Stimulated activated naive CD8-positive, alpha-beta T cell treated with anti-CD3 and anti-CD28 coated beads, Interleukin-15, Interleukin-2, amounts not matched to agents 100 ng/mL and 50 ng/mL, for 24 hours (primary cell): ENCODE data around the gene FAM222B.
"Not testable (repeated sequence)": the region's sequence is repeated elsewhere in the genome, so short reads cannot be mapped to it uniquely, and the experiment has no call there.

ENCODE experiments used
- H3K27ac Mint-ChIP-seq: one replicate; pipeline ENCODE4 v1.8.0; 2021; ENCODE audit warnings: mild to moderate bottlenecking, mixed read lengths
- H3K27me3 Mint-ChIP-seq: one replicate; pipeline ENCODE4 v1.8.0; 2021; ENCODE audit warnings: mixed read lengths
- H3K36me3 Mint-ChIP-seq: one replicate; pipeline ENCODE4 v1.8.0; 2021; ENCODE audit warnings: low read depth, mixed read lengths
- H3K4me1 Mint-ChIP-seq: one replicate; pipeline ENCODE4 v1.8.0; 2021; ENCODE audit warnings: low read depth, mixed read lengths
- H3K4me3 Mint-ChIP-seq: one replicate; pipeline ENCODE4 v1.8.0; 2021; ENCODE audit warnings: mild to moderate bottlenecking, mixed read lengths
- H3K9me3 Mint-ChIP-seq: one replicate; pipeline ENCODE4 v1.8.0; 2021; ENCODE audit warnings: mixed read lengths

Gene FAM222B

DNA sequence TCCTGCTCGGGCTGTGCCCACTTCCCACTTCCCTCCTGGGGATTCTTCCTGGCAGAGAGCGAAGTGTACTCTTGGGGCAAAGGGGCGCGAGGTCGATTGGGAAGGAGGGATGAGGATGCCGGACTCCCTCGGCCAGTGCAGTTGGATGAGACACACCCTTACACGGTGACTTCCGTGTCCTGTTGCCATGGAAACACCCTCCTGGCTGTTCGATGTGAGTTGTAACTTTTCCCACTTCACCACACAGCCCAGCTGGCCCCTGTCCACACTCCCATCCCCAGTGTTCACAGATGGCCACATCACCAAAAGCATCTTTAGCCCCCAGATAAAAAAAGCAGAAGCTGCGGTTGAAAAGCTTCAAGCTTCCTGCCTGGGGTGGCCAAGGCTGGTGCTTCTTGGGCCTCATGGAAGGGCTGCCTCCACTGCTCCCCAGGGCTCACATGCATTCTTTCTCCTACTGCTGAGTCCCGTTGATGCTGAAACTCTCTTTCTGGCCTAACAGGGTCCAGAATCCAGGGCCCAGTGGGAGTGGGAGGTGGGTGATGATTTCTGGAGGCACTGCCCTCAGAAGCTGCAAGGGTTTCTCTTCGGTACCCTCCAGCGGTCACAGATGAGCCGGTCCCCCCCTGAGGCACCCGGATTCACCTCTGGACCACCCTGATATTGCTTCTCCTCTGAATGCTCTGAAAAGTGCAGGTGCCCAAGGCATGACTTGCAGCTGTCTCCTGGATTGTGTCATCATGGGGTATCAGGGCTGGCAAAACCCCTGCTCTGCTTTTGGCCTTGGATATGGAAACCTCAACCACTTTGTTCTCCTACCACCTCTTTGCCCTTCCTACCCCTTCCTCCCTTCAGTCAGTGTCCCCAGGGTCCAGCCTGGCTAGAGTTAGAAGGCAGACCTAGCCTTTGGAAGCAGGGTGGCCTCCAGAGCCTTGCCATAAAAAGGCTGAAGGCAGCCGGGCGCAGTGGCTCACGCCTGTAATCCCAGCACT lies 100.9 kb downstream of the FAM222B start:
- Mint-ChIP-seq H3K36me3 (peaks cover 39% of the 10 kb centered on the region), H3K27ac (peak overlapping the region; percentile 36), H3K9me3 (no peaks in the 10 kb centered on the region), H3K27me3 (no peaks in the 10 kb centered on the region), H3K4me1 (peaks cover 50% of the 10 kb centered on the region), H3K4me3 (no peak overlapping the region)

- Mint-ChIP-seq H3K27ac (peak overlapping the region; percentile 36), H3K27me3 (no peaks in the 10 kb centered on the region), H3K4me3 (peak overlapping the region; percentile 7), H3K9me3 (no peaks in the 10 kb centered on the region), H3K4me1 (peaks cover 46% of the 10 kb centered on the region), H3K36me3 (peaks cover 30% of the 10 kb centered on the region)
Observed at GRCh38 chr17:28740406-28741357, 101.9 kb downstream of the FAM222B start.

- peaks cover 18% of the 10 kb centered on the region for H3K36me3 Mint-ChIP-seq
Observed at GRCh38 chr17:28738680-28739384, 103.8 kb downstream of the FAM222B start.

GRCh38 chr17:28737770-28738679 lies 104.6 kb downstream of the FAM222B start:
- H3K27ac Mint-ChIP-seq = peak overlapping the region; percentile 86
- no peaks in the 10 kb centered on the region for H3K27me3 Mint-ChIP-seq
- peak overlapping the region; percentile 67 for H3K4me3 Mint-ChIP-seq
- H3K4me1 Mint-ChIP-seq = peaks cover 48% of the 10 kb centered on the region
- peaks cover 18% of the 10 kb centered on the region for H3K36me3 Mint-ChIP-seq
- H3K9me3 Mint-ChIP-seq = no peaks in the 10 kb centered on the region

More at GRCh38 chr17:28738680-28739384, 103.8 kb downstream of the FAM222B start:
- H3K4me1 Mint-ChIP-seq = peaks cover 47% of the 10 kb centered on the region
- no peaks in the 10 kb centered on the region for H3K9me3 Mint-ChIP-seq
- peak overlapping the region; percentile 67 for H3K4me3 Mint-ChIP-seq
- H3K27me3 Mint-ChIP-seq = no peaks in the 10 kb centered on the region
- peak overlapping the region; percentile 93 for H3K27ac Mint-ChIP-seq

GRCh38 chr17:28737316-28737715 lies 105.3 kb downstream of the FAM222B start:
- Mint-ChIP-seq H3K36me3 (peaks cover 19% of the 10 kb centered on the region), H3K27me3 (no peaks in the 10 kb centered on the region), H3K4me1 (peaks cover 47% of the 10 kb centered on the region), H3K9me3 (no peaks in the 10 kb centered on the region), H3K4me3 (no peak overlapping the region), H3K27ac (no peak overlapping the region)

DNA sequence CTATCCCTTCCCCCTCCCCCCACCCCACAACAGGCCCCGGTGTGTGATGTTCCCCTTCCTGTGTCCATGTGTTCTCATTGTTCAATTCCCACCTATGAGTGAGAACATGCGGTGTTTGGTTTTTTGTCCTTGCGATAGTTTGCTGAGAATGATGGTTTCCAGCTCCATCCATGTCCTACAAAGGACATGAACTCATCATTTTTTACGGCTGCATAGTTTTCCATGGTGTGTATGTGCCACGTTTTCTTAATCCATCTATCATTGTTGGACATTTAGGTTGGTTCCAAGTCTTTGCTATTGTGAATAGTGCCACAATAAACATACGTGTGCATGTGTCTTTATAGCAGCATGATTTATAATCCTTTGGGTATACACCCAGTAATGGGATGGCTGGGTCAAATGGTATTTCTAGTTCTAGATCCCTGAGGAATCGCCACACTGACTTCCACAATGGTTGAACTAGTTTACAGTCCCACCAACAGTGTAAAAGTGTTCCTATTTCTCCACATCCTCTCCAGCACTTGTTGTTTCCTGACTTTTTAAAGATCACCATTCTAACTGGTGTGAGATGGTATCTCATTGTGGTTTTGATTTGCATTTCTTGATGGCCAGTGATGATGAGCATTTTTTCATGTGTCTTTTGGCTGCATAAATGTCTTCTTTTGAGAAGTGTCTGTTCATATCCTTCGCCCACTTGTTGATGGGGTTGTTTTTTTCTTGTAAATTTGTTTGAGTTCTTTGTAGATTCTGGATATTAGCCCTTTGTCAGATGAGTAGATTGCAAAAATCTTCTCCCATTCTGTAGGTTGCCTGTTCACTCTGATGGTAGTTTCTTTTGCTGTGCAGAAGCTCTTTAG lies 106.4 kb downstream of the FAM222B start:
- Mint-ChIP-seq H3K4me1 (peaks cover 41% of the 10 kb centered on the region), H3K36me3 (peaks cover 22% of the 10 kb centered on the region)
- not testable (repeated sequence) for H3K9me3 Mint-ChIP-seq, H3K4me3 Mint-ChIP-seq, H3K27ac Mint-ChIP-seq, H3K27me3 Mint-ChIP-seq

- Mint-ChIP-seq H3K27me3 (no peaks in the 10 kb centered on the region), H3K36me3 (peaks cover 19% of the 10 kb centered on the region)
Observed at GRCh38 chr17:28735242-28735722, 107.3 kb downstream of the FAM222B start.

GRCh38 chr17:28734712-28735241 lies 107.8 kb downstream of the FAM222B start:
- Mint-ChIP-seq H3K9me3 (no peaks in the 10 kb centered on the region), H3K27me3 (no peaks in the 10 kb centered on the region), H3K27ac (no peak overlapping the region), H3K4me1 (peaks cover 34% of the 10 kb centered on the region), H3K36me3 (peaks cover 16% of the 10 kb centered on the region), H3K4me3 (no peak overlapping the region)

More at GRCh38 chr17:28735242-28735722, 107.3 kb downstream of the FAM222B start:
- H3K9me3 Mint-ChIP-seq = no peaks in the 10 kb centered on the region
- peaks cover 32% of the 10 kb centered on the region for H3K4me1 Mint-ChIP-seq
- no peak overlapping the region for H3K27ac Mint-ChIP-seq
- H3K4me3 Mint-ChIP-seq = no peak overlapping the region

- H3K27ac Mint-ChIP-seq = no peak overlapping the region
- peaks cover 29% of the 10 kb centered on the region for H3K4me1 Mint-ChIP-seq
- no peaks in the 10 kb centered on the region for H3K27me3 Mint-ChIP-seq
- H3K36me3 Mint-ChIP-seq = peaks cover 7% of the 10 kb centered on the region
- H3K9me3 Mint-ChIP-seq = no peaks in the 10 kb centered on the region
- H3K4me3 Mint-ChIP-seq = no peak overlapping the region
Observed at GRCh38 chr17:28733346-28733745, 109.2 kb downstream of the FAM222B start.

DNA sequence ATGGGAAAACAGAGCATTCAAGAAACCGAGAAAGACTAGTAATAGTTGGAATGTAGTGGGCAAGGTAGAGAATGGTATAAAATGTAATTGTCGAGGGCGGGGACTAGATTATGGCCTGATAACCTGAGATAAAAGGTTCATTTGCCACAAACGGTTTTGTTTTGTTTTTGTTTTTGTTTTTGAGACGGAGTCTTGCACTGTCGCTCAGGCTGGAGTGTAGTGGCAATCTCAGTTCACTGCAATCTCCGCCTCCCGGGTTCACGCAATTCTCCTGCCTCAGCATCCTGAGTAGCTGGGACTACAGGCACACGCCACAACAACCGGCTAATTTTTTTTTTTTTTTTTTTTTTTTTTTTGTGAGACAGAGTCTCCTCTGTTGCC lies 112.7 kb downstream of the FAM222B start:
- H3K4me1 Mint-ChIP-seq = peaks cover 40% of the 10 kb centered on the region
- no peaks in the 10 kb centered on the region for H3K9me3 Mint-ChIP-seq
- peak overlapping the region; percentile 36 for H3K27ac Mint-ChIP-seq
- H3K36me3 Mint-ChIP-seq = peaks cover 11% of the 10 kb centered on the region
- peak overlapping the region; percentile 0 for H3K4me3 Mint-ChIP-seq
- no peaks in the 10 kb centered on the region for H3K27me3 Mint-ChIP-seq

- no peaks in the 10 kb centered on the region for H3K9me3 Mint-ChIP-seq
- peak within 1 kb of the TSS; percentile 89 for H3K4me3 Mint-ChIP-seq
- peak within 1 kb of the TSS; percentile 98 for H3K27ac Mint-ChIP-seq
- peaks cover 24% of the 10 kb centered on the region for H3K36me3 Mint-ChIP-seq
- peaks cover 50% of the 10 kb centered on the region for H3K4me1 Mint-ChIP-seq
- H3K27me3 Mint-ChIP-seq = no peaks in the 10 kb centered on the region
Observed at GRCh38 chr17:28728364-28729200, 114.0 kb downstream of the FAM222B start, which contains the start of gene NEK8. NEK8 (plus strand) TSS chr17:28728788; CDS start chr17:28728814, 26 bp downstream.
